HG02884 (cell line): ENCODE data around the gene MFSD6L.
"Not testable (repeated sequence)": the region's sequence is repeated elsewhere in the genome, so short reads cannot be mapped to it uniquely, and the experiment has no call there.

ENCODE experiments used
- ATAC-seq: cut with Tn5 transposase; IDR thresholded peaks from one replicate; pipeline ENCODE4 v1.9.1; 2021; ENCODE audit warnings: mild to moderate bottlenecking, moderate library complexity; ENCODE audit not compliant: unreplicated experiment

MFSD6L gene

GRCh38 chr17:8826808-8827435 is 27.8 kb upstream of the MFSD6L start:
- no peak for ATAC-seq

- ATAC-seq = no peak
Observed at GRCh38 chr17:8825802-8826201, 26.6 kb upstream of the MFSD6L start.

DNA sequence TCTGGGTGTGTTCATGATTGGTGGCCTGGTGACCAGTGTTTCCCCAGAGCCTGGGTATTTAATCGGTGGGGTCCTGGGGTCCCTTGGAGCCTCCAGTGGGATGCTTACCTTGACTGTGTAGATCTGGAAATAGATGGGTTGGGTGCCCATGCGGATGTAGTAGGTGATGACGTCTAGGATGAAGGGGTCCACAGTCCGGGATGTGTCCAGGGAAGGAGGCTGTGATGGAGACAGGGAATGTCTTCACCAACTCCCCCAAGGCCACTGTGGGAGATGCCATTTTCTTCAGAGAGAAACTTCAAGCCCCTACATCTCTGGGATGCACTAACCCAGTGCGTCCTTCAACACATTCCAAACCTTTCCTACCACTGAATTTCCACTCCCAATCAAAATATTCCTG is 24.1 kb upstream of the MFSD6L start:
- no peak for ATAC-seq

DNA sequence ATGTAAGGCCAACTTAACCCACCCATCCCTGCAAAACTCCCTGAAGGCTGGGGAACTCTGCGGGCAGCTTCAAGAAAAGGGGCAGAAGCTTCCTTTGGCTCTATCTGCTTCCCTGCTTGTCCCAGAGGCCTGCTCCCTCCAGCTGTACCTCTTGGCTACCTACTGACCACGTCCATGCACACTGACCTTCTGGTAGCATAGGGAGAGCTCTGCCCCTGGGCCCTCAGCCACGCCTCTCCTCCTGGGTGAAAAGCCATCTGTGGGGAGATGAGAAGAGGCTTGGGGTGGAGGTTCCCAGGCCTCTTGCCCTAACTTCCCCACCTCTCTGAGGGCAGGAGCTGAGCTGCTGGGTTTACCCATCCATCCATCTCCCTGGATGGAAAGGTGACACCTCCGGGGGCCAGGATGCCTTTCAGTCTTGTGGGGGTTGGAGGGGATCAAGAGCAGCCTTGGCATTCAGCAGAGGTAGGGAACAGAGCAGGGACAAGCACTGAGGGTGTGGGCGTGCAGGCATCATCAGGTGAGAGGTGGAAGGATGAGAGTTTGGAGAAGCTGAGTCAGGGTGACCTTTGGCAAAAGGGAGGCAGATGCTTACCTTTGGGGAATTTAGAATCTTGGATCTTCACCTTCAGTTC is 23.4 kb upstream of the MFSD6L start:
- ATAC-seq = no peak

- no peak for ATAC-seq
Observed at GRCh38 chr17:8821446-8822105, 22.4 kb upstream of the MFSD6L start.

DNA sequence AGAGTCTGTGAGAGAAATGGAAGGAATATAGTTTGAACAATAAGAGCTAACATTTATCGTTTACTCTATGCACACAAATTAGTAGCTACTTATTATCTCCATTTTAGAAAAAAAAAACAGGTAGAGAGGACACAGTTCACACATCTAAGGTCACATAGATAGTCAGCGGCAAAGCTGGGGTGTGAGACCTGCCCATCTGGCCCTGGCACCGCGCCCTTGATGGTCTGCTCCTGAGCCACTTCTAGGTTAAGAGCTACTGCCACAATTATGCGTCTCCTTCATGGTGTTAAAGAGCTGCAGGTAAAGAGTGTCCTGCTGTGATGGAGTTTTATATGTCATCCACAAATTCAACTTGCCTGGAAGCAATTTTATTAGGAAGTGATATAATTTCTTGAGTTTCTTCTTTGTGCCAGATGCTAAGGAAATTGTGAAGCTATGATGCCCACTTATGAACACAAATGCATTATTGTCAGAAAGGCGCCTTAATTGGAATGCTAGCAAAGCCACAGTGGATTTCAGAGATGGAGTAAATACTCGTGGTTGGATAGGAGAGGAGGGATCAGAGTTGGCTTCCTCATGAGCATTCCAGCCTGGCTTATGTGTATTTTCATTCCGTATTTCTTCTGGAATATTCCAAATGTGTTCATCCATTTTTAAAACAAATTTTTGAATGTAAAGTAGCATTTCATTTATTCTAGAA is 21.3 kb upstream of the MFSD6L start:
- ATAC-seq = no peak

DNA sequence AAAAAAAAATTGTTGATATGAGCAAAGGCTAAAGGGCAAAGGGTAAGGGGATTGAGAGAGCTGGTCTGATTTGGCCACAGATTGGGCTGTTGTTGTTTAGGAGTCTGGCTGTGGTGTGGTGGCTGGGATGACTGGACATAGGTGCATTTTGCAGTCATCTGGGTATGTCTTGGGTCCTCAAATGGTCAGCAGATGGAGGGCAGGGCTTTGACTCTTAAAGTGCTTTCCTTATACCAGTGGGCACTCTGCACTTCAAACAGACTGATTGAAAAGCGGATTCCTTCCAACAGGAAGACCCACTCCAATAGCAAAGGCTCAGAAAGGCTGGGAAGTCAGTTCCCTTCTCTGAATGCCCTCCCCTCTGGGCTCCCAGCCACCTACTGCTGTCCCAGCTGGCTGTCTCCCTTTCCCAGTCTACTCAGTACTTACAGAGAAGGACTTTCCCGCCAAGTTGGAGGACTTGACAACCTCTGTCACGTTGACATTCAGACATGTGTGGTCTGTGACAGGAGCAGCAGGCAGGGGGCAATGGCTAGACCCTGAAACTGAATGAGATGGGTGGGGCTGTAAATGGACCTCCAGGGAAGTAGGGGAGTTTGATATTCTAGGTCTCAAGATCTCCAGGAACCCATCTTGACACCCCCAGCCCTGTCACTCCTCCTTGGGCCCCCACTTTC is 19.6 kb upstream of the MFSD6L start:
- no peak for ATAC-seq

DNA sequence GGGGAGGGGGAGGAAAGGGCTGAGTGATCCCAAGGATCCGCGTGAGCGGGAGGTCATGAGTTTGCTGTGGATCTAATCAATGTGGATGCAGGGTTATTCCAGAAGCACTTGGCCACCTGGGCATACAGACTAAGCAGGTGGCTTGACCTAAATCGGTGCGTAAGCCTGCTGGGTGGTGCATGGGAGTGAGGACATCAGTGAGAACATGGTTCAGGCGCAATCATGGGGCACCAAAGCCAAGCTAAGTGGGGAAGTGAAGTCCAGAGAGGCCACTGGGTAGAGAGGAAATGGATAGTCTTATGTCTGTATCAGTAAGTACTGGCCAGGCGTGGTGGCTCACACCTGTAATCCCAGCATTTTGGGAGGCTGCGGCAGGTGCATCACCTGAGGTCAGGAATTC is 18.9 kb upstream of the MFSD6L start:
- ATAC-seq = no peak

DNA sequence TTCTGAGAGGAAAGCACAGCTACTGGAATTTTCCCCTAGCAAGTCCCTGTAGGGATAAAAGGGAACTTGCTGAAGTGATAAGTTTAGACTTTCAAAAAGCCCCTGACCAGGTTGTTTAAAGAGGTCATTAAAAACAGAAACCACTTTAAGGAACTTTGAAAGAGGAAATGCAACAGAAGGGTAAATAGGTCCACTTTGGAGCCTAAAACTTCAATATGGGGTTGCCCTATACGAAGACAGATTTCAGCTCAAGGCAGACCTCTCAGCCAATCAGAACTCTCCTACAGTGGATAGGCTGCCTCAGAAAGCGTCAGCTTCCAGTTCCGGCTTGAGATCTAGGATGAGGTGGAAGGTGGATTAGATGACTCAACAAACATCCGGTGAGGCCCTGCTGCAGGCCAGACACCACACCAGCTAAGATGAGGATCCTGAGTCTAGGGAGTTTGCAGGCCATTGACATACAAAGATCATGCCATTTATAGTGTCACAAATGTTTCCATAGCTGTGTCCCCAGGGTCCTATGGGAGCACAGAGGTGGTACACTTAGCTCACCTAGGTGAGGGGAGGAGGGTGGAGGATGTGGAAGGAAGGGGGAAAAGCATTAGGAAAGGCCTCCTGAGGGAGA is 7.9 kb upstream of the MFSD6L start:
- ATAC-seq = peak; percentile 91

DNA sequence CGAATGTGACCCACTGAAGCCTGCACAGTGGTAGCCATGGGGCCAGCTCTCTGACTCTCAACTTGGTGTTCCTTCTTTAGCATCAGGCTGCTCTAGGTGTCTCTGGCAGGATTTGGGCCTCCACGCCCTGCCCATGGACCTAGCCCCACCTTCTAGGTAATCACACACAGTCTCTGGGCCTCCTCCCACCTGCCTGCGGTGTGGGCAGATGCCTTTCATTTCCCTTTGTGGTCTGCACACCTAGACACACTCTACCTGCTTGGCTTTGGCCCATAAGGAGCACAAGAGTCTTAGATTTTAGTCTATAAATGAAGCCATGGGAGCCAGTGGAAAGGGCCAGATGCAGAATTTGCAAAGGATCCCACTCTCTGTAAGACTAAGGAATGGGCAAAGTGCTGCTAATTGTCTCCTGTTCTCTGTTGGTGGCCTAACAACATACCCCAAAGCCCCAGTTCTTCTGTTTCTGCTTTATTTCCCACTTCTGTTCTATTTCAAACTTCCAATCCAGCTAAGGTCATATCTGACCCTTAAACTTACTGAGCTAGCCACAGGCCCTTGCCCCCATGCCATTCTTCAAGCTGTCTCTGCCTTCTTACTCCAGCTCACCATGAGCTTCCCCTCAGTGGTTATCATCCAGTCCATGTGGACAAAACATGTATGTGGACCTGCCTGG is 7.2 kb upstream of the MFSD6L start:
- ATAC-seq = no peak

- not testable (repeated sequence) for ATAC-seq
Observed at GRCh38 chr17:8805396-8805795, 6.2 kb upstream of the MFSD6L start.

DNA sequence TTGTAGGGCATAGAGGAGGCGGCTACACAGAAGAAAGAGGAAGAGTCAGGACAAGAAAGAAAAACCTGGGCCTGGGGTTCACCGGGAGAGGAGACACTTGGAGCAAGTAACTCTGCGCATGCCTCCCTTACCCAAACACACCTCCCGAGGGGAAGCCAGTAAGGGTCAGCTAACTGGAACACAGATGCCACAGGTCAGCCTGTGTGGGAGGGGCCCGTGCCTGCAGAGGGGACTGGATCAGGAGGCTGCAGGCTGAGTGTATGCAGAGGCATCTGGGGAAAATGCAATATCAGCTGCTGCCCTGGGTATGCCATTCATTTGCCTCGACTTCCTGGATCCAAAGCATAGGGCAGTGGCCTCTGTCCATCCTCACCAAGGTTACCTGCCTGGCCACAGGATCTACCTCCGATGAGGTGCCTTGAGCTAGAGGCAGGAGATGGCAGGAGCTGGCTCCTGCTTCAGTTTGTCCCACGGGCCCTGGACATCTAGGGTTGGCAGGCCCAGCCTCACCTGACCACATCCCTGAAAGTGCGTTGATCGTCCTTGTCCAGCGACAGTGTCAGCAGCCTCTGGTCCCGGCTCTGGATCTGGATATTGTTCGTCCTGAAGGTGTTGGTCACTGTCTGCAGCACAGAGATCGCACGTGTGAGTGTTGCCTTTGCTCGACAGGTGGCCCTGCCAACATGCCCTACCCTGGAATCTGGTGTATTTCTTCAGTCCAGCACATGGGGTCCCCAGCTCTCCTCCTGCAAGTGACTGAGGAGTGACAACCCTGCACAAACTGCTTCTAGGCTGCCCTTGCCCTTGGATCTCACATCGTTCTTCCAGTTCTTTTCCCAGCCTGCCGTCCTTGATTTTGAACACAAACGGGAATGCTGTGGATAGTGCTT is 4.6 kb upstream of the MFSD6L start:
- ATAC-seq = no peak

- no peak for ATAC-seq
Observed at GRCh38 chr17:8801135-8801840, 2.1 kb upstream of the MFSD6L start.

- no peak for ATAC-seq
Observed at GRCh38 chr17:8800656-8801055, 1.5 kb upstream of the MFSD6L start.

DNA sequence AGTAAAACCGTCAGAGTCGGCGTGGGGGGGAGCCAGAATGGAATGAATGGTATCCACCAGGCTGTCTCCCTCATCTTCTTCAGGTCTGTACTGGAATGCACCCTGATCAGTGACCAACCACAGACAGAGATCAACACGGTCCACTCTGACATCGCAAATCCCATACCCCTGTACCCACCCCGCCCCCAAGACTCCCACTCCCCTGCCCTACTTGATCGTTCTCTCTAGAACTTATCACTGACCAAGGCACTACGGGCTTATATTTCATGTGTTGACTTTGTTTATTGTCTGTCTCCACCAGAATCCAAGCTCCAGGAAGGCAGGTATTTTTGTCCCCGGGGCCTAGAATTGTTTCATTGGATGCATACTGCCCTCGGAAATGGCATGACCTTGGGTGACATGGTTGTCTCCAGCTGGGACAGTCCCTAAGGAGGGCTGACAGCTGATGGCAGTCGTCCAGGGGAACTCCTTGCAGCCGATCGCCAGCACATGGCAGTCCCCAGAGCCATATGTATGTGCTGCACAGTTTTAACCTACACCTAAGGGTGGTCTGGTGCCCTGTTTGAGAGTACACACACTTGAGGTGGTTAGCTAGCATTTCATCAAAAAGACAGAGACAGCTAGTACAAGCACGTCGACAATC is 526 bp upstream of the MFSD6L start:
- ATAC-seq = no peak

GRCh38 chr17:8798176-8798845 is 854 bp downstream of the MFSD6L start:
- ATAC-seq = no peak

DNA sequence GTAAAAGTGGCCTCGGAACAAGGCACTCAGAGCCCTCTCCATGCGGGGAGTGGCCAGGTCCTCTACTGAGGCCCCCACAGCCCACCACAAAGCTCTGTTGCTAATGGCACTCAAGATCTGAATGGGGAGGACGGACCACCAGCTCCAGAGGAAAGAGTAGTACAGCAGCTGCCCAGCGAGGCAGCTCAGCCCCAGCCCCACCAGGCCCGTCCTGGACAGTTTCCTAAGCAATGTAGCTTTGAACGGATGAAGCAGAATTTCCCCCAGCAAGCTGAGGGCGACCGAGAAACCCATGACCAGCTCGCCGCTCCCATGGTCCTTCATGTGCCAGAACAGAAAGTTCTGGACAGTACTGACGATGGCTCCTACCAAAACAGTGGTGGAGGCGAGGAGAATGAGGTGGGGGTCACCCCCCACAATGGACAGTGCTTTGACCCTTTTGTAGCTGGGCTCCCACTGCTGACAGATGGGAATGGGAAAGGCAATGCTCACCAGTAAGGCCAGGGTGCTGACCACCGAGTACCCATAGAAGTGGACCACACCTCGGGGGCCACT is 1.5 kb downstream of the MFSD6L start:
- ATAC-seq = no peak
